HepG2 (cell line): ENCODE measurements around the gene FKBP14. TPM values are rescaled to one million over a fixed set of nuclear protein-coding genes. Genes with fewer than 3 reads are reported as not detected.

Experiments
- ATF2 ChIP-seq: sonication (generic); formaldehyde crosslinking; IDR thresholded peaks from 2 replicates; pipeline ENCODE4 v1.4.0; 2020; ENCODE audit warnings: missing genetic modification reagents
- CEBPG ChIP-seq: IDR thresholded peaks from 2 replicates; pipeline ENCODE4 v1.6.1; 2016
- CHD4 ChIP-seq: fragments of 200-600 bp; sonication (generic); IDR thresholded peaks from 2 replicates; pipeline ENCODE4 v1.7.0; 2017; ENCODE audit warnings: mild to moderate bottlenecking, low read length, borderline replicate concordance
- GABPA ChIP-seq, 2 experiments: IDR thresholded peaks; 2 replicates each; pipeline ENCODE4 v1.6.1; 2011 to 2016; ENCODE audit warnings: low read depth in 2 of 2, low read length in 1 of 2, missing biosample characterization in 1 of 2, missing genetic modification characterization in 1 of 2
- HOXA3 ChIP-seq: sonication (generic); formaldehyde crosslinking; IDR thresholded peaks from 2 replicates; pipeline ENCODE4 v1.5.0; 2020; ENCODE audit warnings: missing genetic modification reagents
- IRF2 ChIP-seq: IDR thresholded peaks from 2 replicates; pipeline ENCODE4 v1.6.1; 2018; ENCODE audit warnings: missing genetic modification reagents, missing compliant biosample characterization
- NFIC ChIP-seq: IDR thresholded peaks from 2 replicates; pipeline ENCODE4 v1.6.1; 2012; ENCODE audit warnings: mild to moderate bottlenecking, low read length, inconsistent platforms
- PLRG1 ChIP-seq: fragments of 450-650 bp; conservative IDR thresholded peaks from 2 replicates; pipeline ENCODE4 v1.6.1; 2016
- RXRA ChIP-seq: sonication (generic); formaldehyde crosslinking; IDR thresholded peaks from 2 replicates; pipeline ENCODE4 v1.5.1; 2020; ENCODE audit warnings: missing genetic modification reagents
- SIX4 ChIP-seq: sonication (generic); formaldehyde crosslinking; IDR thresholded peaks from 2 replicates; pipeline ENCODE4 v1.4.0; 2020; ENCODE audit warnings: missing genetic modification reagents
- SSRP1 ChIP-seq: IDR thresholded peaks from 2 replicates; pipeline ENCODE4 v1.6.1; 2016; ENCODE audit warnings: control low read depth
- ZFP41 ChIP-seq: sonication (generic); formaldehyde crosslinking; IDR thresholded peaks from 2 replicates; pipeline ENCODE4 v1.4.0; 2020; ENCODE audit warnings: mild to moderate bottlenecking, missing genetic modification reagents, borderline replicate concordance
- ZMYM4 ChIP-seq: sonication (generic); formaldehyde crosslinking; IDR thresholded peaks from 2 replicates; pipeline ENCODE4 v1.8.1; 2023; ENCODE audit warnings: mild to moderate bottlenecking, missing genetic modification reagents
- ZNF503 ChIP-seq: sonication (generic); formaldehyde crosslinking; IDR thresholded peaks from 2 replicates; pipeline ENCODE4 v1.4.0; 2020; ENCODE audit warnings: missing genetic modification reagents
- ZNF605 ChIP-seq: sonication (generic); formaldehyde crosslinking; IDR thresholded peaks from 2 replicates; pipeline ENCODE4 v1.8.0; 2022; ENCODE audit warnings: mild to moderate bottlenecking, missing genetic modification reagents
- ZNF616 ChIP-seq: sonication (generic); formaldehyde crosslinking; IDR thresholded peaks from 2 replicates; pipeline ENCODE4 v1.5.0; 2020; ENCODE audit warnings: low read depth, mild to moderate bottlenecking, missing genetic modification reagents
- ZNF749 ChIP-seq: sonication (generic); formaldehyde crosslinking; IDR thresholded peaks from 2 replicates; pipeline ENCODE4 v1.8.0; 2022; ENCODE audit warnings: mild to moderate bottlenecking, missing genetic modification reagents, moderate library complexity, borderline replicate concordance
- polyA plus RNA-seq, 8 experiments: library from polyadenylated mRNA; depleted of rRNA in 3 of 8; stranded (reverse) in 7 of 8; unstranded in 1 of 8; fragments of >200 nt; fragmentation: Illumina TruSeq in 4 of 8; extraction: Trizol in 4 of 8; gene quantifications; 2 replicates each; pipeline versions ENCODE4 v1.2.1 to v1.2.3, GENCODE V29; 2011 to 2016; ENCODE audit warnings: low read depth in 4 of 8, missing spikeins in 1 of 8, mixed read lengths in 1 of 8; ENCODE audit not compliant: insufficient read depth in 1 of 8
- total RNA-seq, 5 experiments: library from RNA; depleted of rRNA; stranded (reverse); fragments of >200 nt; fragmentation: Illumina TruSeq; extraction: Trizol; gene quantifications; 2 replicates each; pipeline ENCODE4 v1.2.3, GENCODE V29; 2016; ENCODE audit warnings: low read depth in 1 of 5
- TF ChIP-seq, protein P1 (sequence below): sonication (generic); formaldehyde crosslinking; IDR thresholded peaks from 2 replicates; pipeline ENCODE4 v1.5.1; 2020; ENCODE audit warnings: mild to moderate bottlenecking, missing genetic modification reagents
- TF ChIP-seq, protein P2 (sequence below): sonication (generic); formaldehyde crosslinking; IDR thresholded peaks from 2 replicates; pipeline ENCODE4 v1.8.0; 2023; ENCODE audit warnings: mild to moderate bottlenecking, missing genetic modification reagents
- TF ChIP-seq, protein P3 (sequence below): sonication (generic); formaldehyde crosslinking; conservative IDR thresholded peaks from 2 replicates; pipeline ENCODE4 v1.5.0; 2020; ENCODE audit warnings: missing genetic modification reagents
- TF ChIP-seq, protein P4 (sequence below): IDR thresholded peaks from 2 replicates; pipeline ENCODE4 v1.6.1; 2016; ENCODE audit warnings: mild to moderate bottlenecking

FKBP14 gene
- total and polyA plus RNA-seq, 2 of the 13 experiments (the other 11 are each of a cell fraction or from before 2014, with no cell fraction given) = 20.0 to 32.3 TPM

- TF ChIP-seq GABPA (IDR thresholded peaks at IDR 0.05; ENCODE audit: low read depth, low read length) (no peak), GABPA (CRISPR knock-in tag; IDR thresholded peaks at IDR 0.05; ENCODE audit: low read depth) (peak; percentile 51; the same call in 1 of the 2 replicates), CEBPG (CRISPR knock-in tag) (peak; percentile 56; the same call in 1 of the 2 replicates), SSRP1 (no peak; the same call in 1 of the 2 replicates), ZNF616 (CRISPR knock-in tag) (no peak), ZMYM4 (CRISPR knock-in tag) (no peak), RXRA (CRISPR knock-in tag) (no peak), IRF2 (CRISPR knock-in tag) (peak; percentile 4; the same call in 1 of the 2 replicates), CHD4 (0 out of 2 replicates have a peak, but pooled peaks have one; percentile 16), PLRG1 (no peak), NFIC (no peak), ZNF605 (CRISPR knock-in tag) (no peak), ZFP41 (CRISPR knock-in tag) (no peak), ZNF749 (CRISPR knock-in tag) (no peak), ATF2 (CRISPR knock-in tag) (peak; percentile 21; the same call in 1 of the 2 replicates), HOXA3 (CRISPR knock-in tag) (peak; percentile 2; the same call in 1 of the 2 replicates), ZNF503 (CRISPR knock-in tag) (no peak), SIX4 (CRISPR knock-in tag) (peak; percentile 83)
- TF ChIP-seq, protein P1, sequence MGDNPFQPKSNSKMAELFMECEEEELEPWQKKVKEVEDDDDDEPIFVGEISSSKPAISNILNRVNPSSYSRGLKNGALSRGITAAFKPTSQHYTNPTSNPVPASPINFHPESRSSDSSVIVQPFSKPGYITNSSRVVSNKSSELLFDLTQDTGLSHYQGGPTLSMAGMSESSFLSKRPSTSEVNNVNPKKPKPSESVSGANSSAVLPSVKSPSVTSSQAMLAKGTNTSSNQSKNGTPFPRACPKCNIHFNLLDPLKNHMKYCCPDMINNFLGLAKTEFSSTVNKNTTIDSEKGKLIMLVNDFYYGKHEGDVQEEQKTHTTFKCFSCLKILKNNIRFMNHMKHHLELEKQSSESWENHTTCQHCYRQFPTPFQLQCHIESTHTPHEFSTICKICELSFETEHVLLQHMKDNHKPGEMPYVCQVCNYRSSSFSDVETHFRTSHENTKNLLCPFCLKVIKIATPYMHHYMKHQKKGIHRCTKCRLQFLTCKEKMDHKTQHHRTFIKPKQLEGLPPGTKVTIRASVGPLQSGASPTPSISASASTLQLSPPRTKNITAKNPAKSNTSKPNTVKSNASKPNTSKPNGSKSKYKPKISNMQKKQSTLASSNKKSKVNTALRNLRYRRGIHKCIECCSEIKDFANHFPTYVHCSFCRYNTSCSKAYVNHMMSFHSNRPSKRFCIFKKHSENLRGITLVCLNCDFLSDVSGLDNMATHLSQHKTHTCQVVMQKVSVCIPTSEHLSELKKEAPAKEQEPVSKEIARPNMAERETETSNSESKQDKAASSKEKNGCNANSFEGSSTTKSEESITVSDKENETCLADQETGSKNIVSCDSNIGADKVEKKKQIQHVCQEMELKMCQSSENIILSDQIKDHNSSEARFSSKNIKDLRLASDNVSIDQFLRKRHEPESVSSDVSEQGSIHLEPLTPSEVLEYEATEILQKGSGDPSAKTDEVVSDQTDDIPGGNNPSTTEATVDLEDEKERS (CRISPR knock-in tag) = no peak
- TF ChIP-seq, protein P2, sequence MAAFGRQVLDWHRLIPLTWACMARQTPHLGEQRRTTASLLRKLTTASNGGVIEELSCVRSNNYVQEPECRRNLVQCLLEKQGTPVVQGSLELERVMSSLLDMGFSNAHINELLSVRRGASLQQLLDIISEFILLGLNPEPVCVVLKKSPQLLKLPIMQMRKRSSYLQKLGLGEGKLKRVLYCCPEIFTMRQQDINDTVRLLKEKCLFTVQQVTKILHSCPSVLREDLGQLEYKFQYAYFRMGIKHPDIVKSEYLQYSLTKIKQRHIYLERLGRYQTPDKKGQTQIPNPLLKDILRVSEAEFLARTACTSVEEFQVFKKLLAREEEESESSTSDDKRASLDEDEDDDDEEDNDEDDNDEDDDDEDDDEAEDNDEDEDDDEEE = no peak
- TF ChIP-seq, protein P3, sequence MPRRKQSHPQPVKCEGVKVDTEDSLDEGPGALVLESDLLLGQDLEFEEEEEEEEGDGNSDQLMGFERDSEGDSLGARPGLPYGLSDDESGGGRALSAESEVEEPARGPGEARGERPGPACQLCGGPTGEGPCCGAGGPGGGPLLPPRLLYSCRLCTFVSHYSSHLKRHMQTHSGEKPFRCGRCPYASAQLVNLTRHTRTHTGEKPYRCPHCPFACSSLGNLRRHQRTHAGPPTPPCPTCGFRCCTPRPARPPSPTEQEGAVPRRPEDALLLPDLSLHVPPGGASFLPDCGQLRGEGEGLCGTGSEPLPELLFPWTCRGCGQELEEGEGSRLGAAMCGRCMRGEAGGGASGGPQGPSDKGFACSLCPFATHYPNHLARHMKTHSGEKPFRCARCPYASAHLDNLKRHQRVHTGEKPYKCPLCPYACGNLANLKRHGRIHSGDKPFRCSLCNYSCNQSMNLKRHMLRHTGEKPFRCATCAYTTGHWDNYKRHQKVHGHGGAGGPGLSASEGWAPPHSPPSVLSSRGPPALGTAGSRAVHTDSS = no peak
- TF ChIP-seq, protein P4, sequence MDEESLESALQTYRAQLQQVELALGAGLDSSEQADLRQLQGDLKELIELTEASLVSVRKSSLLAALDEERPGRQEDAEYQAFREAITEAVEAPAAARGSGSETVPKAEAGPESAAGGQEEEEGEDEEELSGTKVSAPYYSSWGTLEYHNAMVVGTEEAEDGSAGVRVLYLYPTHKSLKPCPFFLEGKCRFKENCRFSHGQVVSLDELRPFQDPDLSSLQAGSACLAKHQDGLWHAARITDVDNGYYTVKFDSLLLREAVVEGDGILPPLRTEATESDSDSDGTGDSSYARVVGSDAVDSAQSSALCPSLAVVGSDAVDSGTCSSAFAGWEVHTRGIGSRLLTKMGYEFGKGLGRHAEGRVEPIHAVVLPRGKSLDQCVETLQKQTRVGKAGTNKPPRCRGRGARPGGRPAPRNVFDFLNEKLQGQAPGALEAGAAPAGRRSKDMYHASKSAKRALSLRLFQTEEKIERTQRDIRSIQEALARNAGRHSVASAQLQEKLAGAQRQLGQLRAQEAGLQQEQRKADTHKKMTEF (CRISPR knock-in tag) = no peak; the same call in 1 of the 2 replicates
Measured at GRCh38 chr7:29987811-29988317, 38.6 kb downstream of the FKBP14 start (continued).
